GM19238 (cell line): ENCODE data around the gene TAOK3.

Experiments
- DNase-seq: peaks from one replicate; pipeline ENCODE4 v3.0.0; 2011; ENCODE audit warnings: low spot score; ENCODE audit not compliant: insufficient read length

The TAOK3 gene

GRCh38 chr12:118213452-118213851 lies 159.3 kb downstream of the TAOK3 start:
- no peak for DNase-seq

DNA sequence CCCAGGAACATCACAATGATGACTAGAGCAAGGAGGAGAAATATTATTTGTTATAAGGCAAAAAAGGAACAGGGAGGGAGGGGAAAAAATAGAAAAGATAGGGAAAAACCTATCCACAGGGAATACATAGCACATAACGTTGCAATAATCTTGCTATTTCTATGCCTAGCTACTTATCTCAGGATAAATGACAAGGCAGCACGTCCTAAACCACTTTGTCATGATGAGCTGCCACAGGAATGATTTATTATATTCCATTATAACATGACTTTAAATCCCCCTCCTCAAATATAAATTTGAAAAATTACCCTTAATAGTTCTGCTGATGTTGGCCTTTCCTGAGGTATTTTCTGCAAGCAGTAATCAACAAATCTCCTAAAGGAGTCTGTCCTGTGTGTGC lies 160.1 kb downstream of the TAOK3 start:
- DNase-seq, result no peak

DNA sequence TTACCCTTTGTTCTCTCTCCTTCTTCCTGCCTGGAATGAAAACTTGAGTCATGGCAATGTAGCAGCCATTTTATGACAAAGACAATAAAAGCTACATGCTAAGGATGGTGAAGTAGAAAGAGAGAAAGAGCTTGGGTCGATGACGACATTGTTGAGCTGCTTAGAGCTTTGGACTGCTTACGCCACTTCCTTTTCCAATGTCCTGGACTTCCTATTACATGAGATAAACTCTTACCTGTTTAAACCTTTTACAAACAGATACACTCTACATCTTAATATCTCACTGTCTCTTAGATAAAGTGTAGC lies 166.6 kb downstream of the TAOK3 start:
- no peak for DNase-seq

DNA sequence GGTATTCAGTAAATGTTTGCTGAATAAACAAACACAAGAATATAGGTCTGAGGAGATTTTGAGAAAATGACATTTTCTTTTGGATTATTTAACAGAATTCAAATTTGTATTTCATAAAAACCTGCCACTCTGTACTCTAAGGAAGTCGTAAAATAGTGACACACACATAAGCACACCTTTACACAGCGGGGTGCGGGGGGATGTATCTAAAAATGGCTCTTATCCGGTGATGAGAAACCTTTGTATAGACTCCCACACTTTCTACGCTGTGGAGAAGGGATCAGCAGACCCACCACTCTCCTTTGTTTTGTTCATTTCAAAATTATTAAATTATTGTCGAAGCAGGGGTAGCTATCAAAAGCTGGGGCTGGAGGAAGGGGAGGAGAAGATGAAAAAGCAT lies 178.7 kb downstream of the TAOK3 start:
- no peak for DNase-seq

DNA sequence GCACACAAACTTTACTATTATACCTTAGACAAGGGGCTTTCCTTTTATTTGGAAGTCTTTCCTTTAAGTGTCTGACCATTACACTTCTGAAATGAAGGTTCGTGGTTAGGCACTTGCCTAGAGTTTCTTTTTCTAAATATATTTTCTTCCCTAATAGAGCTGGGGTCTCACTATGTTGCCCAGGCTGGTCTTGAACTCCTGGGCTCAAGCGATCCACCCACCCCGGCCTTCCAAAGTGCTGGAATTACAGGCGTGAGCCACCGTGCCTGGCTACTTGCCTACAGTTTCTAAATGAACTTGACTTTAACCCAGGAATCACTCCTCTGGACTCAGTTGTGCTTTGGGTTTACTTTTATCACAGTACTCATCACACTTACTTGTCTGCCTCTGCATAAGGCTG lies 179.2 kb downstream of the TAOK3 start:
- DNase-seq, result no peak

GRCh38 chr12:118190266-118190665 lies 182.4 kb downstream of the TAOK3 start:
- DNase-seq, result no peak

GRCh38 chr12:118189741-118190191 lies 182.9 kb downstream of the TAOK3 start:
- DNase-seq, result no peak

DNA sequence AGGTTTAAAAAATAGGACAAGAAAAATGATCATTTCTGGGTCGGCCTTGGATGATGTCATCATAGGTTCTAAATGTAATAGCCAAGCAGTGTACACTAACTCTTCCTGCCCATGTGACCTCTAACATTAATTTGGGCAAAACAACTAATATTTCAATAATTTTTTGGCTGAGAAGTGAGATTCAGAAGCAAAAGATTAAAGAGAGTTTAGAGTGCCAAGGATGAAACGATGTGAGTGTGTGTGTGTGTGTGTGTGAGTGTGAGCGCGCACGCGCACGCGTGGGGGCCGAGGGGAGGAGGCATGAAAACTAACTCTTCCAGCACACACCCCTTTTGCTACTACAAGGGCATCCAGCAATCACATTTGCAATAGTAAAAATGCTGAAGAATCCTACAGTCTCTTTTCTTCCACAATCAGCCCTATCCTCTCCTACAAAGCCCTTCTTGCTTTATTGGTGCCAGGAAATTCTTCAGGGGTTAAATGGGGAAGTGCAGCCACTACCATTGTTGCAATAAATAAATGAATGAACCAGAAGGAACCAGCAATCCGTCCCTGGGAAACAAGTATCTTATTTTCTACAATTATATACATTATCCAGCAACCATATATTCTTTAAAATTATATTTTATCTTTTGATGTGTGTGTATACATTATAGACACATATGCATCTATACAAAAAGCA lies 183.9 kb downstream of the TAOK3 start:
- DNase-seq, result no peak

DNA sequence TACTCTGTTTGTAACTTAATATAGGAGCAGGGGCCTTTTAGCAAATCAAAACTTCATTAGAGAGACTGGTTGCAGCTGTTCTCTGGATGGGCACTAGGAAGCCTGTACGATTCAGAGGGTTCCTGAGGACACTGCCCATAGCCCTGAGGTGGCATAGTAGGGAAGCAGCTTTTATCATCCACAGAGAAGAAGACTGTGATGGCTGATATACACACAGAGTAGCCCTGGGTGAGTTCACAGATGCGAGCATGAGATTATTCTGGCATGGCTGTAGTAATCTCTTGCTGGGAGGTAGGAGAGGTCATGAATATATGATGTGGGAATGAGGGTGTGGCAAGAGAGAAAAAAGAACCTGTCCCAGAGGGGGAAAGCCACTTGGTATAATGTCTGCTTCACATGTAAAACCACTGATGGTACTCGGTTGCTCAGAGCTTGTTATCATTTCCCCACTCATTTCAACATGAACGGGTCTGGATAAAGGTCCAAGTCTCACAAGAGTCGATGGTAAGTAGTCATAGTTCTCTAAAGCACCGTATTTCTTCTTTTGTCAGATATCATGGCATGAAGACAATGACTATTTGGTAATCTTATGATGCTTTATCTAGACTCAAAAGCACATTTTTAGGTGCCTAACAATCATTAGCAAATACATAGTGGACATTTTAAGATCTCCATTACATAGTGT lies 184.8 kb downstream of the TAOK3 start:
- DNase-seq, result no peak

GRCh38 chr12:118185602-118186397 lies 186.9 kb downstream of the TAOK3 start:
- DNase-seq, result no peak

GRCh38 chr12:118183711-118184110 lies 189.0 kb downstream of the TAOK3 start:
- DNase-seq, result no peak

DNA sequence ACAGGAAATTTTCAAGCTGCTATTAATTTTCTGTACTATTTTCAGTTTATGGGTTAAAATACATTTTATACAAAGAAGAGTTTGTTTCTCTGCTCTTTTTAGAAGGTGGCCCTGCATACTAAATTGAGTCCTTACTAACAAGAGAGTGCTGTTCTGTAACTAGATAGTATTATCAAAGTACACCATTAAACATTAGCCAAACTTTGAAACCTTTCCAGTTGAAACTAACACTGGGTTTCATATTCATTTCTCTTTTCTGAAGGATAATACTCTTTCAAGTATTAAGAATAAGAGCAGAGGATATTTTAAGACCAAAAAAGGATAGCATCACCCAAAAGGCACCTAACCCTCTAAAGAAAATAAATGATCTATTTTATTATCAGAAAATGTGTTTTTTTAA lies 189.6 kb downstream of the TAOK3 start:
- DNase-seq, result no peak

GRCh38 chr12:118175823-118176447 lies 196.8 kb downstream of the TAOK3 start:
- DNase-seq, result no peak

DNA sequence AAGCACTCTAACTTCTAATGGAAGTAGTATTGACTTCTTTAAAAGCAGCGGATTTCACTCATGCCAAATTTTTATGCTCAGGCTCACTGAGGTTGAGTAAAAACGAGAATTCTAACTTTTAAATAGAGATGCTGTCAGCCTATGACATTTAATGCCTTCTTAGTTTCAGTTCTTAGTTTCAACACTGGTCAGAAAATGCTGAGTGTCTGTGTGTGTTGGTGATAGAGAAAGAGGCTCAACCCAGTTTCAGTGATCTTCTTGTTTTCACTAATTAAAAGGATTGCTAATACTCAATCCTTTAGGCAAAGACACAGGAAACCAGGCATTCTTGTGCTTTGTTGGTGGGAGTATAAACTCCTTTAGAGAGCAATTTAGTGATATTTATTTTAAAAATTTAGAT lies 205.8 kb downstream of the TAOK3 start:
- DNase-seq, result peak; percentile 51

DNA sequence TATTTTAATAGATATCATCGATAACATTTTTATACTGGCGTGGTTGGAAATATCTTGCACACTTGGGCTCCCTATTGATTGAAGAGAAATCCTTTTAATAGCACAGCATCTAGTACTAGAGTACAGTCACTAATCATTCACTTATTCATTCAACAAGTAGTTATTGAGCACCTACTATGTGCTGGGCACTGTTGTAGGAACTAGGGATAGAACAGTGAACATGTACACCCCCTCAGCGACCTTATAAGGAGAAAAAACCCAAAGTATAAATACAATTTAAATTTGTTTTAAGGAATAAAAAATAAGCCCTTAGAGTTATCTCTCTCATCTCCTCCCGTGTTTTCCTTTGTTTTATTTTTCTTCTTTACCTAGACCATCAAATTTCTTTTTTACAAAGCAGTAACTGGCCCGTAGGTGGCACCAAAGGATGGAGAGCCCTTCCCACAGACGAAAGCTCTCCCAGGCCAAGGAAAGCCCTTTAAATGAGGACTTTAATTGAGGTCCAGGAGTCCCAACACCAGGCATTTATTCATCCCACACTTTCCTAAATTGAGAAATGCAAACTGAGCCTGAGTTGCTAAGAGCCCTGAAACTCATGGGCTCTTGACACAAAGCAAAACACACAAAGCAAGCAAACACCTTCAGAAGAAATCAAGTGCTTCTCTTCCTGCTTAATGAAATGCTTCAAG lies 207.8 kb downstream of the TAOK3 start:
- DNase-seq, result no peak

DNA sequence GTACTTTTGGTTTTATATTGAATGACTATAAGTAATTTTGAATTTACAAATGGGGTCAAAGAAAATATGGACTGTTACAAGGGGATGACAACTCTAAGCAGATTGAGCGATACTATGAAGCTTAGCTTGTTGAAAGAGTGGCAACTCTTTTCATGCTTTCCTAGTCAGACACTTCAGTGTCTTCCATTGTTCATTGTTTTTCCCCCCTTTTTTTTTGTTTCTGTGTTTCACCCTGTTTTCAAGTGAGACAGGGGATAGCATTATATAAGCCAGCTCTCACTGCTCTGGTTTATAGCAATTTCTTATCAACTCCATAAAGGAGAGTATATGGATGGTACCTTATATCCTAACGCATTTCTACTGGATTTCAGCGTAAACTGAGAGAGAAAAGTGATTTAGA lies 212.2 kb downstream of the TAOK3 start:
- no peak for DNase-seq

- DNase-seq, result no peak
These were observed 221.0 kb downstream of the TAOK3 start for GRCh38 chr12:118151755-118152154.

GRCh38 chr12:118150625-118151024 lies 222.1 kb downstream of the TAOK3 start:
- no peak for DNase-seq

DNA sequence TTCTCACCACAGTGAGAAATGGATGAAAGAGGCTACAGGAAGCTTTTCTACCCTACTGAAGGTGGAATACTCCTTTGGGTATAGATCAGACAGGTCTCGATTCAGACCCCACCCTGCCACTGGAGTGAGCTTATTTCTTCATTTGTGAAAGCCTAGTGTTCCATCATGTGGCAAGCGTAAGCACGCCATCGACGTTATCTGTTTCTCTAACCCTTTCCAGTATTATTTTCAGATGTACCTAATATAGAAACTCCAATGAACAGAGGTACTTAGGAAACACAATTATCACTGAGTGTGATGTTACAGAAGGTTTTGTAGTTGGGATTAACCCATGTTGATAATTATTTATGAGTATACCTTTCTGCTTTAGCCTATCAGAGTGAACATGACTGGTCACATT lies 224.4 kb downstream of the TAOK3 start:
- DNase-seq, result no peak

DNA sequence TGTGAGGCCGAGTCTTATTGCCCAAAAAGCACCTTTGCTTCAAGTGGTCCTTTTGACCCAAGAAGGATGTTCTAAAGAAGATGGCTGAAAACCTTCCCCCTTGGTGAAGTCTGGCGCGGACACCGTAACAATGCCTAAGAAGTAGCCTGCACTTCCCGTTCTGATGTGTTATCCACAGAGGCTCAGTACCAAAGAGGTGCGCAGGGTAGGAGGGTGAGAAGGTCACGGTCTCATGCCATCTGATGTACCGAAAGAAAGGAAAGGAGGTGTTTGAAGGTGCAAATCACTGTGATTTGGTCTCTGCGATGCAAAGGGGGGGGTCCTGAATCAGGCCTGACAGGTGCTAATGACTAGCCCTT lies 226.9 kb downstream of the TAOK3 start:
- DNase-seq, result no peak

DNA sequence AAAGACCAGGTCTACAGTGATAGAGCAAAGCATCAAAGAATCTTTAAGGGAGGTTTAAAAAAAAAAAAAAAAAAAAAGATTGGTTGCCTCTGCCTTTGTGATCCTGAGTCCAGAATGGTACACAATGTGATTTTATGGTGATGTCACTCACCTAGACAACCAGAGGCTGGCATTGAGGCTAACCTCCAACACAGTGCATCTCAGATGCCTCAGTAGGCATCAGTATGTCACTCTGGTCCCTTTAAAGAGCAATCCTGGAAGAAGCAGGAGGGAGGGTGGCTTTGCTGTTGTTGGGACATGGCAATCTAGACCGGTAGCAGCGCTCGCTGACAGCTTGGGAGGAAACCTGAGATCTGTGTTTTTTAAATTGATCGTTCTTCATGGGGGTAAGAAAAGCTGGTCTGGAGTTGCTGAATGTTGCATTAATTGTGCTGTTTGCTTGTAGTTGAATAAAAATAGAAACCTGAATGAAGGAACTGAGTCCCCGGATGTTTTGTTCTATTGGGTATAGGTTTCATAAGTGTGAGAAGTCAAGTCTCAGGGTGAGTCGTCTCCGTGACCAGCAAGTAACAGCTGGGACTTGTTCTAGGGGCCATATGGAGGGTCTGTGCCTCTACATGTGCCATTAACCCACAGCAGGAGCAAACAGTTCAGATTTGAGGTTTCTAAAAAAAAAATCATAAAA lies 227.5 kb downstream of the TAOK3 start:
- no peak for DNase-seq
